ENCODE data around the gene CTNNA3. TPM values are rescaled to one million over a fixed set of nuclear protein-coding genes. Genes with fewer than 3 reads are reported as not detected.
A peak's percentile ranks its signal among the peaks of the same experiment; 100 is the strongest.

The CTNNA3 gene
- total RNA-seq, 2 donors from 2014 or later = 3.2 to 7.2 TPM

- Histone ChIP-seq H3K27me3 (ENCODE audit: control insufficient read depth, insufficient read depth, low read length, poor library complexity, severe bottlenecking) (no peaks in the 10 kb centered on the region), H3K4me1 (ENCODE audit: control insufficient read depth, insufficient read depth, low read length) (no peaks in the 10 kb centered on the region), H3K9ac (ENCODE audit: extremely low read depth, low read length, poor library complexity, severe bottlenecking) (no peak overlapping the region), H3K9me3 (ENCODE audit: control insufficient read depth, low read length) (no peaks in the 10 kb centered on the region), H3K4me3 (ENCODE audit: low read length) (no peak overlapping the region), H3K36me3 (ENCODE audit: control insufficient read depth, insufficient read depth, low read length) (no peaks in the 10 kb centered on the region), H3K27ac (ENCODE audit: low read depth, low read length) (no peak overlapping the region)
- Mint-ChIP-seq H3K9me3 (no peaks in the 10 kb centered on the region), H3K27ac (no peak overlapping the region), H3K36me3 (ENCODE audit: low read depth) (no peaks in the 10 kb centered on the region), H3K4me3 (no peak overlapping the region), H3K27me3 (ENCODE audit: insufficient read depth) (no peaks in the 10 kb centered on the region), H3K4me1 (no peaks in the 10 kb centered on the region)
- no peak for DNase-seq
- TF ChIP-seq CTCF (conservative IDR thresholded peaks at IDR 0.05) = no peak
- WGBS, 2 experiments (ENCODE audit: insufficient coverage in 1 of 2, insufficient read length in 1 of 2) = 86 to 92% methylated on average over 1 of the region's 2 CpGs
These were observed 1513.0 kb downstream of the CTNNA3 start for GRCh38 chr10:66183028-66183427.

- Mint-ChIP-seq H3K9me3 (no peaks in the 10 kb centered on the region), H3K36me3 (ENCODE audit: low read depth) (no peaks in the 10 kb centered on the region), H3K27ac (no peak overlapping the region), H3K4me1 (no peaks in the 10 kb centered on the region), H3K4me3 (no peak overlapping the region), H3K27me3 (ENCODE audit: insufficient read depth) (no peaks in the 10 kb centered on the region)
- H3K27me3 ChIP-seq (ENCODE audit: control insufficient read depth, insufficient read depth, low read length, poor library complexity, severe bottlenecking) = no peaks in the 10 kb centered on the region
- H3K4me3 ChIP-seq (ENCODE audit: low read length) = no peak overlapping the region
- H3K9ac ChIP-seq (ENCODE audit: extremely low read depth, low read length, poor library complexity, severe bottlenecking) = no peak overlapping the region
- peak; percentile 82 for TF ChIP-seq CTCF (conservative IDR thresholded peaks at IDR 0.05)
- WGBS, 2 experiments (ENCODE audit: insufficient coverage in 1 of 2, insufficient read length in 1 of 2) = 55 to 100% methylated on average over 2 to 5 of the region's 5 CpGs
- no peaks in the 10 kb centered on the region for H3K36me3 ChIP-seq (ENCODE audit: control insufficient read depth, insufficient read depth, low read length)
- no peak for DNase-seq
- no peaks in the 10 kb centered on the region for H3K9me3 ChIP-seq (ENCODE audit: control insufficient read depth, low read length)
- H3K27ac ChIP-seq (ENCODE audit: low read depth, low read length) = no peak overlapping the region
- H3K4me1 ChIP-seq (ENCODE audit: control insufficient read depth, insufficient read depth, low read length) = no peaks in the 10 kb centered on the region
These were observed 1515.2 kb downstream of the CTNNA3 start for GRCh38 chr10:66180581-66181318.

GRCh38 chr10:66180021-66180420 lies 1516.0 kb downstream of the CTNNA3 start:
- Mint-ChIP-seq H3K27ac (no peak overlapping the region), H3K4me3 (no peak overlapping the region), H3K27me3 (ENCODE audit: insufficient read depth) (no peaks in the 10 kb centered on the region), H3K4me1 (no peaks in the 10 kb centered on the region), H3K36me3 (ENCODE audit: low read depth) (no peaks in the 10 kb centered on the region), H3K9me3 (no peaks in the 10 kb centered on the region)
- no peaks in the 10 kb centered on the region for H3K36me3 ChIP-seq (ENCODE audit: control insufficient read depth, insufficient read depth, low read length)
- TF ChIP-seq CTCF (conservative IDR thresholded peaks at IDR 0.05) = no peak
- DNase-seq = no peak
- no peak overlapping the region for H3K9ac ChIP-seq (ENCODE audit: extremely low read depth, low read length, poor library complexity, severe bottlenecking)
- H3K27ac ChIP-seq (ENCODE audit: low read depth, low read length) = no peak overlapping the region
- H3K4me3 ChIP-seq (ENCODE audit: low read length) = no peak overlapping the region
- no peaks in the 10 kb centered on the region for H3K9me3 ChIP-seq (ENCODE audit: control insufficient read depth, low read length)
- 92 to 96% methylated on average over 3 of the region's 3 CpGs for WGBS, 2 experiments (ENCODE audit: insufficient coverage in 1 of 2, insufficient read length in 1 of 2)
- no peaks in the 10 kb centered on the region for H3K27me3 ChIP-seq (ENCODE audit: control insufficient read depth, insufficient read depth, low read length, poor library complexity, severe bottlenecking)
- H3K4me1 ChIP-seq (ENCODE audit: control insufficient read depth, insufficient read depth, low read length) = no peaks in the 10 kb centered on the region
